ENCODE results near the gene ZNF468.
"Not testable (repeated sequence)": the region's sequence is repeated elsewhere in the genome, so short reads cannot be mapped to it uniquely, and the experiment has no call there.

ZNF468 gene

DNA sequence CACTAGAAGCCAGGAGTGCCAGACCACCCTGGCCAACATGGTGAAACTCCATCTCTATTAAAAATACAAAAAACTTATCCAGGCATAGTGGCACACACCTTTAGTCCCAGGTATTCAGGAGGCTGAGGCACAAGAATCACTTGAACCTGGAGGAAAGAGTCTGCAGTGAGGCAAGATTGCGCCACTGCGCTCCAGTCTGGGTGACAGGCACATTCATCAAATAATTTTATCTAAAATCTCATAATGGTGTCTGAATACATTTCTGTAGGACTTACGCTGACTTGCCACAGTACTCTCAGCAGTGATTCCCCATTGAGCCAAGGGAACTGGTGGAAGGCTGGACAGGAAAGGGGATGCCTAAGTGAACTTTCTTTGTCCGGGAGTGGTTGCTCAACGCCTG, 31.7 kb downstream of the ZNF468 start:
- no peak for DNase-seq

DNA sequence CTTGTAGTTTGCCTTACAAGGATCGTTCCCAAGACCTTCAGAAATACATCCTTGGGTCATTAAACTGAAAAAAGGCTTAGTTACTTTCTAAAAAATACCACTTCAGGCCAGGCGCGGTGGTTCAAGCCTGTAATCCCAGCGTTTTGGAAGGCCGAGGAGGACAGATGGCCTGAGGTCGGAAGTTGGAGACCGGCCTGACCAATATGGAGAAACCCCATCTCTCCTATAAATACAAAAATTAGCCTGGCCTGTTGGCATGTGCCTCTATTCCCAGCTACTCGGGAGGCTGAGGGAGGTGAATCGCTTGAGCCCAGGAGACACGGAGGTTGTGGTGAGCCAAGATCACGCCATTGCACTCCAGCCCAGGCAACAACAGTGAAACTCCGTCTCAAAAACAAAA, 33.7 kb downstream of the ZNF468 start:
- DNase-seq, result no peak

DNA sequence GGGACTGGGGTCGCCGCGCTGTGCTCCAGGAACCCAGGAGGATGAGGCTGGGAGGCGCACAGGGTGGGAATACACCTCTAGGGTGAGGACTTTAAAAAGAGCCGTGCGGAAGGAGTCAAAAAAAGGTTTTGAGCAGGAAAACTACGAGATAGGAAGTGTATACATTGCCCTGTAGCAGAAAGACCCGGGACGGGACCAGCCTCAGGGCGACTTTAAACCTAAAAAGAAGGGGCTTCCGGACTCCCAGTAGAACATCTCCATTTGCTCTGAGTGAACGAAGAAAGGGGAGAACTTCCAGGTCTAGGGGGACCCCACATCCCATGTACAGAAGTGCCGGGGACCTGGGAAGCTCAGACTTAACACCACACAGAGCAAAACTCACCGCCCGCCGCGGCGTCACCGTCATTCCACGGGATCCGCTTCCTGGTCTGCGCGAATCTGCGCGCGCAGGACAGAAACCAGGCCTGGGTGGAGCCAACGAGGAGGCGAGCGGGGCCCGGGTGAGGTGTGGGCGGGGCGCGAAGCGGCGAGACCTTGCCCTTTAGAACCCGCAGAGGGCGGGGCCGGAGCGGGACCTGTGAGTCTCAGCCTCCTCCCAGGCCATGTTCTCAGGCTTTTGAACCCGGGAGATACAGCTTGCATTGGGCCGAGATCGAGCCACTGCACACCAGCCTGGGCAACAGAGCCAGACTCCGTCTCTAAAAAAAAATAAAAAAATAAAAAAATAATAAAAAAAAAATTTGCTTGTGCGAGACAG, 36.0 kb downstream of the ZNF468 start, which contains the start of gene ZNF28:
TSS of gene ZNF28 (minus strand) at position 430 of the 757 bp plus-strand sequence. CDS start 3,675 bp downstream, outside the sequence.
- peak; percentile 26 to 57 for DNase-seq

DNA sequence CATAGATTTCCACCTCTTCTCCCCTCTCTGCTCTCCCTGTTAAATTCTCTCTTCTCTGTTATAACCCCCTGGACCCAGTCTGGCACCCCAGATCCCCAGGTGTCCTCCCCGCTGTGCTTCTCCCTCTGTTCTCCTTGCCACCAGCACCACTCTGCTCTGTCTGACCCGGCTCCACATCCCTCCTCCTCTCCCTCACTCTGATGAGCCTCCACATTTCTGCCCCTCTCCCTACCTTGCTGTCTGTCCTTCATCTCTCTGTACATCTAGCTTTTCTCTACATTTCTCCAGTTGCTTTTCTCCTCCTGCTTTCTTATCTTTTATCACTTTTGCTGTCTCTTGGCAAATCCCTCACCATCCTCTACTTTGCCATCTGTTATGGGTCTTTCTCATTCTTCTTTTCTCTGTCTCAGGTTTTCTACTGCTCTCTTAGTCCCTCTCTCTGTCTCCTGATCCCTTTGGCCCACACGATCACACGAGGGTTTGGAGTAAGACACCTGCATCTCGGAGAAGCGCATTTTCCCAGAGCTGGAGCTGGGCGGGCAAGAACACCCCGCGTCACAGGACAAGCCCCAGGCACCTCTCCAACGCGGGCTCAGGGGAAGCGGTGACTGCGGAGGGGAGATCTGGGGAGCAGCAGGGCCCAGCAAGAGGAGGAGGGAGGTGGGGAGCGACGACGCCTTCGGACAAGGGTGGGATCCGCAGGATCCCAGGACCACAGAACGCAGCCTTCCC, 36.8 kb downstream of the ZNF468 start:
- peak in 1 of 2 donors; percentile 17 for DNase-seq

DNA sequence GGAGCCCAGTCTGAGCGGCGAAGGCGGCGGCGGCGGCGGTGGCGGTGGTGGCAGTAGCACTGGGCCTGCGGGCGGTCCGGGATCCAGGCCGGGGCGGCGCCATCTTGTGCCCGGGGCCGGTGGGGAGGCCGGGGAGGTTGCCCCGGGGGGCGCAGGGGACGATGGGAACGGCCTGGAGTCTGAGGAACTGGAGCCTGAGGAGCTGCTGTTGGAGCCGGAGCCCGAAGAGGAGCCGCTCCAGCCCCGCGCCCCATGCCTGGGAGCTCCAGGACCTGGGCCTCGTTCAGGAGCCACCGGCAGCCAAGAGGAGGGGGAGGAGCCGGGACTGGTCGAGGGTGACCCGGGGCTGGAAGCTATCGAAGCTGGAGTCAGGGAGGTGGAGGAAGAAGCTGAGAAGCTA, 47.6 kb downstream of the ZNF468 start:
- DNase-seq, result no peak

DNA sequence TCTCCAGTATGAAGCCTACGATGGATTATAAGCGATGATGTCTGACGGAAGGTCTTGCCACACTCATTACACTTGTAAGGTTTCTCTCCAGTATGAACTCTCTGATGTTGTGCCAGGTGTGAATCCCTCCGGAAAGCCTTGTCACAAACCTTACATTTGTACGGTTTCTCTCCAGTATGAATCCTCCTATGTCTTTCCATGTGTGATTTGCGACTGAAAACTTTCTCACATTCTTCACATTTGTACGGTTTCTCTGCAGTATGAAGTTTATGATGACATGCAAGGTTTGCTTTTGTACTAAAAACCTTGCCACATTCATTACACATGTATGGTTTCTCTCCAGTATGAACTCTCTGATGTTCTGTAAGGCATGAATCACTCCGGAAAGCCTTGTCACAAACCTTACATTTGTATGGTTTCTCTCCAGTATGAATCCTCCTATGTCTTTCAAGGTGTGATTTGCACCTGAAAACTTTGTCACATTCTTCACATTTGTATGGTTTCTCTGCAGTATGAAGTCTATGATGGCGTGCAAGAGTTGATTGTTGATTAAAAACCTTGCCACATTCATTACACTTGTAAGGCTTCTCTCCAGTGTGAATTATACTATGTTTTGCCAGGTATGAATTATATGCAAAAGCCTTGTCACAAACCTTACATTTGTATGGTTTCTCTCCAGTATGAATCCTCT, 57.3 kb downstream of the ZNF468 start:
- DNase-seq, result not testable (repeated sequence)

DNA sequence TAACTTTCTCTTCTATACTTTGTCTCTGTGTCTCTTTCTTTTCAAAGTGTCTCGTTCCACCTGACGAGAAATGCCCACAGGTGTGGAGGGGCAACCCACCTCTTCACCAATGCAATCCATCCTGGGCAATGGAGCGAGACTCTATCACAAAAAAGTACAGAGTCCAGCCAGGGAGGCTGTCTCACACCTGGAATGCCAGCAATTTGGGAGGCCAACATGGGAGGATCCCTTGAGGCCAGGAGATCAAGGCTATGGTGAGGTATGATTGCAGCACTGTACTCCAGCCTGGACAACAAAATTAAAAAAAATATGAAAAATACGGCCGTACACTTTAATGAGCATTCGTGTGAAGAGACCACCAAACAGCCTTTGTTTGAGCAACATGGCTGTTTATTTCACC, 68.0 kb downstream of the ZNF468 start:
- no peak for DNase-seq

All from inflammatory macrophage (primary cell).